AG09309 (cell line): ENCODE data around the gene PAPSS2.

ENCODE experiments used
- DNase-seq: peaks from one replicate; pipeline ENCODE4 v3.0.0-alpha.2; 2010; ENCODE audit warnings: low read depth
- H3K4me3 ChIP-seq: 2 replicates; pipeline ENCODE4 v1.5.1; 2011; ENCODE audit warnings: mild to moderate bottlenecking, low read depth, low read length, moderate library complexity; ENCODE audit not compliant: control insufficient read depth
- TF ChIP-seq, protein P1 (sequence below): IDR thresholded peaks from 2 replicates; pipeline ENCODE4 v1.5.1; 2011; ENCODE audit warnings: mild to moderate bottlenecking, low read depth, low read length, inconsistent platforms; ENCODE audit not compliant: insufficient read depth, control insufficient read depth; ENCODE audit errors: missing control alignments

The PAPSS2 gene

DNA sequence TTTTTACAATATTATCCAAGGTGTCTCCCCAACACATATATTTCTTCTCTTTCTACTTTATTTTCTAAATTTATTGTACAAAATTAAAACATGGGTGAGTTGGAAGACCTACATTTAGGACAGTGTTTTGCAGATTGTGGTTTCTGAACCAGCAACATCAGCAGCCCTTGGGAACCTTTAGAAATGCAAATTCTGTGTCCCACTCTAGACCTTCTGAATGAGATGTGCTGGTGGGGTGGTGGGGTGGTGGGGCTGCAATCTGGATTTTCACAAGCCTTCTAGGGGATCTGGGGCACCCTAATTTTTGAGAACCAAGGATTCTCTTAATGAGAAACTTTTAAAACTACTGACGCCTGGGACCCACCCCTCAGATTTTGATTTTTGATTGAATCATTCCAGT, 7.4 kb upstream of the PAPSS2 start:
- TF ChIP-seq, protein P1, sequence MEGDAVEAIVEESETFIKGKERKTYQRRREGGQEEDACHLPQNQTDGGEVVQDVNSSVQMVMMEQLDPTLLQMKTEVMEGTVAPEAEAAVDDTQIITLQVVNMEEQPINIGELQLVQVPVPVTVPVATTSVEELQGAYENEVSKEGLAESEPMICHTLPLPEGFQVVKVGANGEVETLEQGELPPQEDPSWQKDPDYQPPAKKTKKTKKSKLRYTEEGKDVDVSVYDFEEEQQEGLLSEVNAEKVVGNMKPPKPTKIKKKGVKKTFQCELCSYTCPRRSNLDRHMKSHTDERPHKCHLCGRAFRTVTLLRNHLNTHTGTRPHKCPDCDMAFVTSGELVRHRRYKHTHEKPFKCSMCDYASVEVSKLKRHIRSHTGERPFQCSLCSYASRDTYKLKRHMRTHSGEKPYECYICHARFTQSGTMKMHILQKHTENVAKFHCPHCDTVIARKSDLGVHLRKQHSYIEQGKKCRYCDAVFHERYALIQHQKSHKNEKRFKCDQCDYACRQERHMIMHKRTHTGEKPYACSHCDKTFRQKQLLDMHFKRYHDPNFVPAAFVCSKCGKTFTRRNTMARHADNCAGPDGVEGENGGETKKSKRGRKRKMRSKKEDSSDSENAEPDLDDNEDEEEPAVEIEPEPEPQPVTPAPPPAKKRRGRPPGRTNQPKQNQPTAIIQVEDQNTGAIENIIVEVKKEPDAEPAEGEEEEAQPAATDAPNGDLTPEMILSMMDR: no peak

DNA sequence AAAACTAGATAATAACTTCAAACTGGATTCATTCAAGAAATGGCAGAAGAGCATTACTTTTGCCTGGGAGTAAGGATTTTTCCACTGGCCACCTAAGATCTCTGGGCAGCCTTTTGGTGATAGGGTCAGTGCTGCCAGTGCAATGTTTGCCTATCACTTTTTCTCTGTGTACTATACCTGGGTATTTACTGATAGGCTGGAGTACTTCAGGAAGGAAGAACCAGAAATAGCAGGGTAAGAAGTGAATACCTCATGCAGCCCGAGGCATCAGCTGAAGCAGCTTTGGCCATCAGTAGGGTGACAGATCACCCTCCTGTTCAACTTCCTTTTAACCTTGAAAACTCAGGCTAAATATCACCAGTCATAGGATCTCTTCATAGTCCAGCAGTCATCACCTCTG, 5.5 kb upstream of the PAPSS2 start:
- no peak for DNase-seq
- TF ChIP-seq, protein P1: no peak

More for the DNA sequence above, 7.4 kb upstream of the PAPSS2 start:
- H3K4me3 ChIP-seq: no peak overlapping the region
- no peak for DNase-seq

DNA sequence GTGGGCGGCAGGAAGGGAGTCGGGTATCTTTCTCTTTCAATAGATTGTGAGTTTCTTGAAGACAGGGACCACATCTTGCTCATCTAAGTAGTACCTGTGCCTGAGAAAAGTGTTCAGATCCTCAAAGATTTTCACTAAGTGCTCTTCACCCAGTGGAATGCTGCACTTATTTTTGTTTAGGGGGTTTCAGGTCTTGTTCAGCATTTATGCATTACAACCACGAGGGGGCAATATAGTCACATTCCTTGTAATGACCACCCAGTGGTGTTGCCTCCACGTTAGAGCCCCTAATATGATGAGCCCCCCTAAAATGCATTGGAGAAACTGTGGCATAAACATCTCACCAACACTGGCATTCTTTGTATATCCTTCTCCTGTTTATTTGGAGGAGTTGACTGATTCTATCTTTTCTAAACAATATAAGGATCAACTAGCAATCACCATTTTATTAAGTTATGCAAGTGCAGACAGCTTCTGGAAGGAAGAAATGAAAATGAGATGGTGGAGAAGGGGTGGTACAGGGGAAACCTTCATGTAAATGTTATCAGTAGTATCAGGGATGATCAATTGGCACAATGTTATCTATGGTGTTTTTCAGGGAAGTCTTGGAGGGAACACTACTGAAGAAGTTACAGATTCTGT, 3.1 kb upstream of the PAPSS2 start:
- no peak overlapping the region for H3K4me3 ChIP-seq

More for the DNA sequence above, 5.5 kb upstream of the PAPSS2 start:
- H3K4me3 ChIP-seq: no peak overlapping the region

DNA sequence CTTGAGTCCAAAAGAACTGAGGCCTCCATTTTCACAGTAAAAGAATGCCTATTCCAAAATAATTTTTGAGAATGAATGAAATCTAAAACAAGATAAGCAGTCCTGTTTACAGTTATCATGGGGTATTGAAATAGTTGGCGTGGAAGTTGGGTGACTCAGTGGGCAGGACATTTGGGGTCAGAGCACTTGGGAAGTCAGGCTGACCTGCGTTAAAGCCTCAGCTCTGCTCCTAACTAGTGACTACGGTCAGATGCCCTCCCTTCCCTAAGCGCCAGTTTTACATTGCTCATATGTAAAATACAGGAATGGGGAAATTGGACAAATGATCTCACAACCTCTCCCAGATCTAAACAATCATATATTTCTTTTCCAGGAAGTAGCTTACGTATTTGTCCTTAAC, 2.3 kb upstream of the PAPSS2 start:
- TF ChIP-seq, protein P1: no peak
- DNase-seq: no peak
- H3K4me3 ChIP-seq: no peak overlapping the region

More for the DNA sequence above, 3.1 kb upstream of the PAPSS2 start:
- DNase-seq: no peak
- TF ChIP-seq, protein P1: peak; percentile 66

DNA sequence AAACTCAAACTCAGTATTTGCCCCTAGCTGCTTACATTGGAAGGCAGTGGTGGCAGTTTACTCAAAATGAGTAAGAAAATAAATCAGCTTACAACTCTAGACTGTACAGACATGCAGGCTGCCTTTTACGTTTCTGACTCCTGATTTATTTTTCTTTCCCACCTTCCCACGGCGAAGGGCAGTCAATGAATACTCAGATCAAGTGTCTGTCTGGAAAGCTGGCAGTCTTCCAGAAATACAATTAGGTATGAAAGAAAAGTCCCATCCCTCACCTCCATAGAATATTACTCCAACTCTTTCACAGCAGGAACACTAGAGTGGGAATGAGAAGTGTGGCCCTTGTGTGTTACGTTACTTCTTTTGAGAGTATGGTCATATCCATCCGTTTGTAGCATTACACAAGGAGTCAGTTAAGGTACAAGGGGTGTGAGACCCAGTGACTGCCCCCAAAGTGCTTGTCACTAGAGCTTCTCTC, 1.3 kb upstream of the PAPSS2 start:
- TF ChIP-seq, protein P1: no peak
- no peak overlapping the region for H3K4me3 ChIP-seq
- no peak for DNase-seq

DNA sequence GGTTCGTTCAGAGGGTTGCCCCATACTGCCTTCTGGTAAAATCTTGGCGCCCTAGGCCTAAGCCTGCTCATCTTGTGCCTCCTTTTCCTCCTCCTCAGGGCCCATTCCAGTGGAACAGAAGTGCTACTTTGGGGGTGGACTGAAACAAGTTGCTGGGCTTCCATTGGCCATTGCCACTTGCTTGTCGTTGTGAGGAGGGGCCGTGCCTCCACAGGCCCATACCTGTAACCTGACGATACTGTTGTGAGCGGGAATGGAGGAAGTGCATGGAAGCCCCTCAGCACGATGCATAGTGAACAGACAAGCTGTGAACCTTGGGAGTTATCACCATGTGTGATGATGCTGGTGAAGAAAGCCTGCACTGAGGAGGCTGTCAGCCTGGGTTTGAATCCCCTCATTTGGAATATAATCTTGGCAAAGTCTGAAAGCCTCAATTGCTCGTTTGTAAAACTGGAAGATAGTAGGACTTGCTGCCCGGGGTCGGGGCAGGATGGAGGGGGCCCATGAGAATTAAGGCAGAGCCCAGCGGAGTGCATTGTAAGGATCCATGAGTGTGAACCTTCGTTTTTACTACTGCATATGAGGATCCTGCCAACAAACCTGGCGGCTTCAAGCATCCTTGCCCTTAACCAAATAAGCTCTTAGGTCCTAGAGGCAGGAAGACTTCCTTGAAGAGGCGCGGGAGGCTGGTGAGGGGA, 671 bp upstream of the PAPSS2 start:
- no peak for DNase-seq
- TF ChIP-seq, protein P1: no peak
- H3K4me3 ChIP-seq: peak overlapping the region; percentile 98
